ENCODE measurements around the gene NPC1.
A peak's percentile ranks its signal among the peaks of the same experiment; 100 is the strongest.

Gene NPC1

DNA sequence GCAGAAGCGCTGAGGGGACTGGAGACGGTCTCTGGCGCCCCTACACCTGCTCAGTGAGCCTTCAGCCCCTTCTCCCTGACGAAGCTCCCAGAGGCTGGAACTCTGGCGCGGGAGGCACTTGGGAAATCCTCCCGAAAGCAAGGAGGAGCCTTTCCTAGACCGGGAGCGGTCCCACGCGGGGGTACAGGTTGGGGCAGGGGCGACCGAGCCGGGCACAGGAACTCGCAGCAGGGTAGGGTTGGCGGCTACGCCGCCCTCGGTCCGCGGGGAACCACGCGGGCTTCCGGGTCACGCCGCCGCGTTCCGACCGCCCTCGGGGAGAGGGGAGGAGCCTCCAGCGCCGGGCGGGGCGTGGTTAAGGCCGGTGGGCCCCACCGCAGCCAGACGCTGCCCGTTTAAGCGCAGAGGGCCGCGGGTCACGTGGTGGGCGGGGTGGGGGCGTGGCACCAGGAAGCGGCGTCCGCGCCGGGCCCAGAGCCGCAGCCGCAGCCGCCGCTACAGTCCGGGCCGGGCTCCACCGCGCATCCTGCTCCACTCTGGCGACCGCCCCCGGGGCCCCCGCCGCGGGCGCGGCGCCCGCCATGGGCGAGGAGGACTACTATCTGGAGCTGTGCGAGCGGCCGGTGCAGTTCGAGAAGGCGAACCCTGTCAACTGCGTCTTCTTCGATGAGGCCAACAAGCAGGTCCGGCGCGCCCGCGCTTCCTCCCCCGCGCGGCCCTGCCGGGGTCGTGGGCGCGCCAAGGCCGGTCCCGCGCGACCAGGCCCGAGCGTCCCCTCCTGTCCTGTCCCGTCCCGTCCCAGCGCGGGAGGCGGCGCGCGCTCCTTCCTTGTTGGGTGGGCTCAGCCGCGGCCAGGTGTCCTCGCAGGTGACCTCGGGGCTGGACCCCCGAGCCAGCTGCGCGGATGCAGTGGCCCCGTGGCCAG is 83.0 kb downstream of the NPC1 start, which contains the start of gene RMC1:
RMC1 (plus strand) TSS at position 474 of the 925 bp plus-strand sequence; CDS start at position 582, 108 bp downstream.
- TF ChIP-seq, protein P1, sequence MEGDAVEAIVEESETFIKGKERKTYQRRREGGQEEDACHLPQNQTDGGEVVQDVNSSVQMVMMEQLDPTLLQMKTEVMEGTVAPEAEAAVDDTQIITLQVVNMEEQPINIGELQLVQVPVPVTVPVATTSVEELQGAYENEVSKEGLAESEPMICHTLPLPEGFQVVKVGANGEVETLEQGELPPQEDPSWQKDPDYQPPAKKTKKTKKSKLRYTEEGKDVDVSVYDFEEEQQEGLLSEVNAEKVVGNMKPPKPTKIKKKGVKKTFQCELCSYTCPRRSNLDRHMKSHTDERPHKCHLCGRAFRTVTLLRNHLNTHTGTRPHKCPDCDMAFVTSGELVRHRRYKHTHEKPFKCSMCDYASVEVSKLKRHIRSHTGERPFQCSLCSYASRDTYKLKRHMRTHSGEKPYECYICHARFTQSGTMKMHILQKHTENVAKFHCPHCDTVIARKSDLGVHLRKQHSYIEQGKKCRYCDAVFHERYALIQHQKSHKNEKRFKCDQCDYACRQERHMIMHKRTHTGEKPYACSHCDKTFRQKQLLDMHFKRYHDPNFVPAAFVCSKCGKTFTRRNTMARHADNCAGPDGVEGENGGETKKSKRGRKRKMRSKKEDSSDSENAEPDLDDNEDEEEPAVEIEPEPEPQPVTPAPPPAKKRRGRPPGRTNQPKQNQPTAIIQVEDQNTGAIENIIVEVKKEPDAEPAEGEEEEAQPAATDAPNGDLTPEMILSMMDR (IDR thresholded peaks at IDR 0.05) = no peak

DNA sequence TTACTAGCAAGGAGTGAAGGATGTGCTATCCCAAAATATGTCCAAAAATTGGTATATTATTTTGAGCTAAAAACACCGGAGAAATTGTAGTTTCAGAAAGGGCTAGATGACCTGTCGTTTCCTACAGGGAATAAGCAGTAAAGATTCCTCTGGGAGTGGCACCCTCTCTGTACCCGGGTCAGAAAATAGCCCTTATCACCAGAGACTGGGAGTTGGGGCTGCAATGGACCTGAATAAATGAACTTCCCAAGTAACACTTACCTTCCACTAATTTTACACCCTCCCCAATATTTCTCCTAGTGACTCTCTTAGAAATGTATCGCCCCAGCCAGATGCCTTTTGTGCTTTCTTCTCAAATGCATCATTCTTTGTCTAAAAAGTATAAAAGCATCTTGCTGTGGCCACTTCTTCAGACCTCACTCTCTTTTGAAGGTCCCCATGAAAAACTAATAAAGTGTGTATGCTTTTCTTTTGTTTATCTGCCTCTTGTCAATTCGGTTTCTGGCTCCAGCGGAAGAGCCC is 83.7 kb downstream of the NPC1 start:
- TF ChIP-seq, protein P1 (IDR thresholded peaks at IDR 0.05) = no peak

- TF ChIP-seq, protein P1 (IDR thresholded peaks at IDR 0.05) = no peak
Measured at GRCh38 chr18:23501626-23502025, 84.7 kb downstream of the NPC1 start.

DNA sequence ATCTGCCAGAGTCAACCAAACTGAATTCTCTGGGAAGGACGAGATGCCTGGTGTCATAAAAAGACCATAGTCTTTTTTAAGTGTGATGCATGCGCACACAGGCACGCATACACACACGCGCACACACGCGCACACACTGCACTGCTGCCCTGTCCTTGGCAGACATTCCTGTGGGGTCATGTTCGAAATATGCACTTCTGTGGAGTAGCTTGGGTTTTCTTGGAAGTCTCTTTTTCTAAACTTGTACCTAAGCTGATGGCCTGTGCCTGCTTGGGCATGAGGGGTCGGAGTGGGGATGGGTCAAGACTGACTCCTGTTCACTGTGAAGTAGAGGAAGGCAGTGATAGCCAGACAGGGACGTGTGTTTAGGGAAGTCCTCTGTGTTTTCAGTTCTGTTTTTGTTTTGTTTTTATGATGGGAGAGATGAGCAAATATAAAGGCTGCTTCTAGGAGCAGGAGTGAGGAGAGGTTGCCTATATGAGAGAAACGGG is 87.0 kb downstream of the NPC1 start:
- TF ChIP-seq, protein P1 (IDR thresholded peaks at IDR 0.05) = no peak

DNA sequence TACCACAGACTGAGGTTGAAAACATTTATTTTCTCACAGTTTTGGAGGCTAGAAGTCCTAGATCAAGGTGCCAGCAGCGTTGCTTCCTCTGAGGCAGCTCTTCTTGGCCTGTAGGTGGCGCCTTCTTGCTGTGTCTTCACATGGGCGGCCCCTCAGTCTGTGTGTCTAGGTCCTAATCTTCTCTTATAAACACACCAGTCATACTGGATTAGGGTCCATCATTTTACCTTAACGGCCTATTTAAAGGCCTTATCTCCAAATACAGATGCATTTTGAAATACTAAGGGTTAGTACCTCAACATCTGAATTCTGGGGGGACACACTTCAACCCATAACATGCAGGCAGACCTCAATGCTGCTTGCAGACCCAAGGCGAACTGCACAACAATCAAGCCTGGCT is 87.4 kb downstream of the NPC1 start:
- TF ChIP-seq, protein P1 (IDR thresholded peaks at IDR 0.05) = peak; percentile 91

- TF ChIP-seq, protein P1 (IDR thresholded peaks at IDR 0.05) = no peak
Measured at GRCh38 chr18:23498117-23498516, 88.2 kb downstream of the NPC1 start.

DNA sequence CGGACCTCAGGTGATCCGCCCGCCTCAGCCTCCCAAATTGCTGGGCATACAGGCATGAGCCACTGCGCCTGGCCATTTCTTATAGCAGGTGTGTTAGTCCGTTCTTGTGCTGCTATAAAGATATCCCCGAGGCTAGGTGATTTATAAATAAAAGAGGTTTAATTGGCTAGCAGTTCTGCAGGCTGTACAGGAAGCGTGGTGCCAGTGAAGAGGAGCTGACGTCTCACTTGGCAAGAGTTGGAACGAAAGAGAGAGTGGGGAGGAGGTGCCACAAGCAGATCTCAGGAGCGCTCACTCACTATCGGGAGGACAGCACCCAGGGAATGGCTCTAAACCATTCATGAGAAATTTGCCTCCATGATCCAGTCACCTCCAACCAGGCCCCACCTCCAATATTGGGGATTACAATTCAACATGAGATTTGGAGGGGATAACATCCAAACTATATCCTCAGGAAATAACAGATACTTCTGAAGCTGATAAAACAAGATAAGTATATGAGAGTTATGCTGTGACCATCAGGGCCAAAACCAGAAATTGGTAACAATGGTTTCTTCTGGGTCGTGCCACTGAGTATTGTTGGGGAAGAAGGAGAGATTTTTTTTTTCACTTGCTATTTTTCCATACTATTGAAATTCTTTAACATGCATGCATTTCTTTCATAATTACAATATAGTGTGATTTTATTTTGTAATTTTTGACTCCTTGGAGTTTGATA is 90.4 kb downstream of the NPC1 start:
- TF ChIP-seq, protein P1 (IDR thresholded peaks at IDR 0.05) = no peak

Measured in LNCAP (cell line).